ENCODE results near the gene DHPS.
"Not testable (repeated sequence)": the region's sequence is repeated elsewhere in the genome, so short reads cannot be mapped to it uniquely, and the experiment has no call there.

DHPS gene

DNA sequence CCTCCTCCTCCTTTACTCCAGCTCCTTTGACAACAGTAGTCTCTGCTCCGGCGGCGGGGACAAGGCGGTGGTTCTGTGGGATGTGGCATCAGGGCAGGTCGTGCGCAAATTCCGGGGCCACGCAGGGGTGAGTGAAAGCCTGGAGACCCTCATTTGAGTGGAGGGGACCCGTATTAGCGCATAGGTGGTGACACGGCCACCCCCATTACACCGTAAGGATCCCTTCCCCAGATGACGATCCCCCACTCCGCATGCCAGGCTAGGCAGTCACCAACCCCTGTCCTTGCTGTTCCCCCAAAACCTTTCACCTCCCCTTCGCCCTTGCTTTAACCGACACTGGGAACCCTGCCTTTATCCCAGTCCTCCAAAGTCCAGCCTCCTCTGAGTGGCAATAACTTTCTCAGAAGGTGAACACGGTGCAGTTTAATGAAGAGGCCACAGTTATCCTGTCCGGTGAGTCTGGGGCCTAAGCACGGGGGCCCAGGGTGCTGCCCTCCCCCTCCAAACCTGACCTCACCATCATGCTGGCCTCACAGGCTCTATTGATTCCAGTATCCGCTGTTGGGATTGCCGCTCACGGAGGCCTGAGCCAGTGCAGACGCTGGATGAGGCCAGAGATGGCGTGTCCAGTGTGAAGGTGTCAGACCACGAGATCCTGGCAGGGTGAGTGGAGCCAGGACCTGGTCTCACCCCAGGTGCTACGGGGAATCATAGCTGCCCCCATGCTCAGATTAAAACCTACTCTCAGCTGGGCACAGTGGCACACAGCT lies 11.3 kb downstream of the DHPS start:
- DNase-seq, result no peak

DNA sequence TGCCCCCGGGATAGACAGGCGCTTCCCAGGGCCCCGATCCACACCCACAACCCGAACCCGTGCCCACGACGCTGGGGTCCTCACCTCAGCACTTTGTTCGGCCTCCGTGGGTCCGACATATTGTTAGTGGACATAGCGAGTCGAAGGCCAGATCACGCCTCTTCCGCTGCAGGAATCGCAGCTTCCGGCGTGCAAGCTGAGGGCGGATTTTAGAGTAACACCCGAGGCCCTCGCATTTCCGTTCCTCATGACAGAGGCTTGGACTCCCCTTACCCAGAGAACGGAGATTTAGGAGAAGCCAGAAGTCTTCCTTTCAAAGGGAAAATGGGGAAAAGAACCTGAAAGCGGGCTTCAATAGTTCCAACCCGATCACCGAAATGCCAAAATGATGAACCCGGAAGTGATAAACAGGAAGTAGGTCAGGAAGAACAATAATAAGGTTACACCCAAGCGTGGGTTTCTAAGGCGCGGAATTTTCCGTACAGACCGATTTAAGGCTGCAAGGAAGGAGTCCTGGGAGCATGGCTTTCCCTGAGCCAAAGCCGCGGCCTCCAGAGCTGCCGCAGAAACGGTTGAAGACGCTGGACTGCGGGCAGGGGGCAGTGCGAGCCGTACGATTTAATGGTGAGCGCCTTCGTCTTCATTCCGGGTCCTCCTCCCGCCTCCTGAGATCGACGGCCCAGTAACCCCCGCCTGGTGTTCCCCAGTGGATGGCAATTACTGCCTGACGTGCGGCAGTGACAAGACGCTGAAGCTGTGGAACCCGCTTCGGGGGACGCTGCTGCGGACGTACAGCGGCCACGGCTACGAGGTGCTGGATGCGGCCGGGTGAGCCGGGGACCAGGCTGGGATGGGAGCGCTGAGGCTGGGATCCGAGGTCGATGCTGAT lies 12.2 kb downstream of the DHPS start:
- peak; percentile 54 for DNase-seq

DNA sequence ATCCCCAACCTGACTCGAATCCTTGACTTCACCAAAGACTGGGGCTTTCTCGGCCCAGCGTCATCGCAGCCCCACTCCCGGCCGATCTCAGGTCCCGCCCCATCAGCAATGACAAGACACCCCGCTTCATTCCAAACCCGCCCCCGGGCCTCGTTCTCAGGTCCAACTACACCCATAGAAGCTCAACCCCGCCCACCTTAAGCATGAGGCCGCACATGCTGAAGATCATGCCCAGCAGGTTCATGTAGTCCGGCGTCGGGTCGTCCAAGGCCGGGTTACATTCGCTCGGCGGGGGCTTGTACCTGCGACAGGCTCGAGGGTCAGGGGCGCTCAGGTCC lies 12.8 kb downstream of the DHPS start:
- DNase-seq, result no peak

DNA sequence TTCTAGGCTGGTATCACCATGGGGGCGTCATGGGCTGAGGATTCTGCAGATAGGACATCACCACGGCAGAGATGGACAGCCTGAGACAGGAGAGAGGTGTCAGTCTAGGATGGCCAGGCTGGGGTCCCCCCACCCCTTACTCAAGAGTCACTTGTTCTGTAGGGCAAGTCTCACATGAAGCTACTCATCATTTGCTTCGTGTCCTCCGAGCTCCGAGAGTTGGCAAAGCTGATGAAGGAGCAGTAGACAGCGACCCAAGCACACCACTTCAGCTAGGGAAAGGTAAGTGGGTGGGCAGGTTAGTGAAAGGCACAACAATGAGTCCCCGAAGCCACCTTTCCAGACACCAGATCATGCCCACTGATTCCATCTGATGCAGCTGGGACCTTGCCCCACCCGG lies 13.3 kb downstream of the DHPS start:
- DNase-seq, result no peak

DNA sequence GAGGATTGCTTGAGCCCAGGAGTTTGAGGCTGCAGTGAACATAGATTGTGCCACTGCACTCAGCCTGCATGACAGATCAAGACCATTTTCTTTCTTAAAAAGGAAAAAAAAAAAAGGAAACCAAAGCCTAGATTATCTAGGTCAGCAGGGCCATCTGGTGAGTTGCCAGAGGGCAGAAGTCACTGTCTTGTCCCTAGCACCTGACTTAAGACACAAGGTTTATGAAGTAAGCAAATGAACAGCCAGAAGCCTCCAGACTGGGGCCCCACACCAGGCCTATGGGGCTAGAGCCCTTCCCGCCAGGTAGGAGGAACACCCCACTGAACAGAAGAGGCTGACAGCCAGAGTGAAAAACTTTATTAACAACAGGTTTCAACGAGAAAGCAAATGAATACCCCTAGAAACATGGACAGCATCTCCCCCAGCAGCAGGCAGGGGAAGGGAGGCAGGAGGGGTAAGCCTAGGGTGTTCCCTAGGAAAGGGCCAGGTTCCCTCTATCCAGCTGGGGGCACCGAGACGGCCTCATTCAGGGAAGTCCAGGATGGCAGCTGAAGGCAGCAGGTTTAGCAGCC lies 13.9 kb downstream of the DHPS start:
- DNase-seq, result no peak

DNA sequence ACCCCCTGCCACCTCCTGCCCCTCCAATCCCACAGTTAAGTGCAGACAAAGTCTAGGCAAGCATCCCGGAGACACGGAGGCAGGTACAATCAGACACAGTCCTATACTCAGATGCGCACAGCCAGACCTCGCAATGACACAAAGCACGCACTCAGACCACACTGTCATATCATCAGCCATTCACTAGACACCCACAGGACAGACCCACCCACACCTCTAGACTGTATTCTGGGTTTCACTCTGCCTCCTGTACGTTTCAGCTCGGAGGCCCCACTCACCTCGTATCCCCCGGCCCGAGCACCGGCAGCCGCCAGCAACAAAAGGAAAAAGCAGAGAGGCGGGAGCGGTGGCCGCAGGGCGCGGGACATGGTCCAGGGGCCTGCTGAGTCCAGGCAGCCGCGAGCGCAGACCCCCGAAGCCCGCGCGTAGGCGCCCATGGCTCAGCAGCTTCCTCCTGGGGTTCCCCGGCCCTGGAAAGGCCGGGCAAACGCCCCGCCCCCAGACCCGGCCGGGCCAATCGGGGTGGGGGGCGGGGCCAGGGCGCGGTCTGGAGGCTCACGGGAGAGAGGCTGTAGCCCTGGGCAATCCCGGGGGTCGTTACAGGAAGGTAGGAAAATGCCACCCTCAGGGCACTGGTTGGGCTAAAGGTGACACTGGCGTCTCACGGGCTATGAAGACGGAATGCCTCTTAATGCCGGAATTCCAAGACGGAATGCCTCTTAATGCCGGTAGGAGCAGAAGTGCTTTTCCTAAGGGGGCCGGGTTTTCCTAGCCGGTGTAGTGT lies 15.2 kb downstream of the DHPS start, which contains the start of the genes MAN2B1 and WDR83:
Gene MAN2B1 (minus strand): TSS at position 478 of the 784 bp plus-strand sequence. CDS start 41 bp downstream, at position 437.
Gene WDR83 (plus strand): TSS at position 543 of the 784 bp plus-strand sequence. CDS start 2,984 bp downstream, outside the sequence.
- DNase-seq, result peak; percentile 75

DNA sequence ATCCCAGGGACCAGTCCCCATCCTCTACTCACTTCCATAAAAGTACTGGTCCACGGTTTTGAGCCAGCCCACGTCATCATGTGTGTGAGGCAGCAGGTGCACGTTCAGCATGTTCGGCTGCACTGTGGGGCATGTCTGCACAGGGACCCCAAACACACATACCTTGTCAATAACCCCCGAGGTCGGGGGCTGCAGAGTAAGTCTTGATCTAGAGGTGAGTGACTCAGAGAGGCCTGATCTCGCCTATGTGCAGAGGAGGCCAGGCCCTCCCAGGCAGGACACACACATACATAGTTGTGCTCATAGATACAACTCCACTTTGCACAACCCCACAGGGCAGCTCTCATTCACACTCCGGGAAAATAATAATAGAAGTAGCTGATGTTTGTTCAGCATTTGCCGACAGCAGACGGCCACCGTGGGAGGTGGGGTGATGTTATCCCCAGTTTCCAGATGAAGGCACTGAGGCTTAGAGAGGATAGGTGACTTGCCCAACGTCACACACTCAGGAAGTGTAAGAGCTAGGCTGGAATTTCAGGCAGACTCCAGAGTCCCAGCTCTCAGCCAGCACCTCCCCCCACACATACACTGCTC lies 15.9 kb downstream of the DHPS start:
- no peak for DNase-seq

DNA sequence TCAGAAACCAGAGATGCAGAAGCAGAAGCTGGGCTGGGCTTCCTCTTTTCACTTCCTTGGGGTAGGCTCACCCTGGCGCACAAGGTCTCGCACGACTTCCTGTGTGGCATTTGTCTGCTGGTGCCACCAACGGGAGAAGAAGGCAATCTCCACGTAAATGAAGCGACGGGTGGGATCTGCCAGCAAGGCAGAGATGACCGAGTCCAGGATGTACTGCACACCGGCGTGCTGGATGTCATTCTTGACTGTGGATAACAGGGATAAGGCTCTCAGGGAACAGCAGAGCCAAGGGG lies 16.5 kb downstream of the DHPS start:
- no peak for DNase-seq

DNA sequence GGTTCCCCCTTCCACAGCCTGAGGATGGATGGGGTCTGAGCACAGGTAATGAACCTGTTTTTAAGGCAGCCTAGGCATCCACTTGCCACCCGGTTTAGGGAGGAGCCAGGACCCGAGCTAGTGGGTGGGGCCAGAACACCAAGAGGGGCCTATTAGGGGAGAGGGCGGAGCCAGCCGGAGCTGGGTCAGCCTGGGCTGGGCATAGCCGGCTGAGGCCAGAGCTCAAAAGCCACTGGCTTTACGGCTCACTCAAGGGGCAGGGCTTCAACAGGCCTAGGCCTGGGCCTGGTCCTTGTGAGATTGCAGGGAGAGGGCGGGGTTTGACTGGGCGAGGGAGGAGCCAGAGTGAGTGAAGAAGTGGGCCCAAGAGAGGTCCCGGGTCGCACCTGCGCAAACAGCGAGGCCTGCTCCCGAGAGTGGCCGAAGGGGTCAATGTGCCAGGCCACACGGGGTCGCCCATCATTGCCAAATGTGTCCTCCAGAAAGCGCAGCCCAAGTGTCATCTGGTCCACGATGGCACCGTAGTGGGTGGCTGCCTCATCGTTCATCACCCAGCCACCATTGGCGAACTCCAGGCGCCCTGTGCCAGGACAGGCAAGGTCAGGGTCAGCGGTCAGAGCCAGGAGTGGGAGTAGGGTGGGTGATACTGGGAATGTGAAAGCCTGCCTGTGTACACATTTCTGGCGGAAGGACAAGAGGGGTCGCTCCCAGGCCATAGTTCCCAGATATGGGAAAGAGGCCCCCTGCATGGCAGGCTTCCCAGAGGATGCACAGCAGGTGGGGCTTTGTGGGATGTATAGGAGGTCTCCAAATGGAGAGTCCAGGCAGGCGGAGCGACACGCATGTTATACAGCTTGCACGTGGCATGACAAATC lies 17.0 kb downstream of the DHPS start:
- DNase-seq, result no peak

DNA sequence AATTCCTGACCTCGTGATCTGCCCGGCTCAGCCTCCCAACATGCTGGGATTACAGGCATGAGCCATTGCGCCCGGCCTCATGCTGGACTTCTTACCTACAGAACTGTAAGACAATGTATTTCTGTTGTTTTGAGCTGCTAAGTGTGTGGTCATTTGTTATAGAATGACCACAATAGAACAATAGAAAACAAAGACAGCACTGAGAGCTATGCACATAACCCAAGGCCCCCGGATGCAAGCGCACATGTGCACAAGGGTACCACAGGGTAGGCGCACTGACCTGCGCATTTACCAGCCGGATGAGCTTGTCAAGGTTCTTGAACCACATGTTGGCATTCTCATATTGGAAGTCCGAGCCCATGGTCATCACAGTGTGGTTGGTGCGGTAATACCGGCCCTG lies 20.7 kb downstream of the DHPS start:
- DNase-seq, result no peak

DNA sequence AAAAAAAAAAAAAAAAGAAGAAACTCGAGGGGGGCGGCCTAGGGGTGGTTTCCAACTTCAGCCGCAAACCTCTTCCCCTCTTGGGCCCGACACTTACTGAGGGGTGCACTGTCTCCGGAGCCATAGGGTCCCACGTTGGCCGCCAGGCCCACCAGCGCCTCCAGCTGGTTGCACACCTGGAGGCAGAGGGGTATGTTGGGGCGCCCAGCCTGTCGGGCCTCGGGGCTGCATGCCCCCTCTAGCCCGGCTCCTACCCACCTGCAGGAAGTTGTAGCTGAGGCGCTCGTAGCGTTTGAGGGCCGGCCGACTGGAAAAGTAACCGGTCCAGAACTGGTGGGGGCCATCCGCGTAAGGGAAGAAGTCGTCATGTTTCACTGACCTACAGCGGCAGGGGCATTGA lies 23.7 kb downstream of the DHPS start:
- DNase-seq, result no peak

DNA sequence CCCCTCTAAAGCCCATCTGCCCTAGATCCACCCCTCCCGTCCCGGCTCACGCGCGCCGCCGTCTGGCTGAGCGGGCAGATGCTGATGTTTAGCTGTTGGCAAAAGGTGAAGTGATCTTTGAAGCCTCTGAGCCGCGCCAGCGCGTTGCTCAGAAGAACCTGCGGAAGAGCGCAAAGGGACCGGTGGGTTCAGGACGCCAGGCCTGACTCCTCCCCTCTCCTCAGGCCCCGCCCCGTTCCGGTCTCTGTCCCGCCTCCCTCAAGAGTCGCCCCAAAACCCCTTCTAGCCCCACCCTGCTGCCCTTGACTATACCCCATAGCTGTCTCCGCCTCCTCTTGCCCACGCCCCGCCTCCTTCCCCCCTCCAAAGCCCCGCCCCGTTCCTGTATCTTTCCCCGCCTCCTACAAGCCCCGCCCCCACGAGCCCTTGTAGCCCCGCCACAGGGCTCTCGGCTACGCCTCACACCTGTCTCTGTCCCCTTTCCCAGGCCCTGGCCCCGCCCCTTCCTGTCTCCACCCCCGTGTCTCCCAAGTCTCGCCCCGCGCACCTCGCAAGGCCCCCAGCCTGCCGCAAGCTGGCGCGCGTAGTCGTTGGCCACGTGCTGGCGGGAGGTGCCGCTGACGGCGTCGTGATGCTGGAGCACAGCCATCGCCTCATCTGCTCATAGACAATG lies 24.6 kb downstream of the DHPS start:
- no peak for DNase-seq

DNA sequence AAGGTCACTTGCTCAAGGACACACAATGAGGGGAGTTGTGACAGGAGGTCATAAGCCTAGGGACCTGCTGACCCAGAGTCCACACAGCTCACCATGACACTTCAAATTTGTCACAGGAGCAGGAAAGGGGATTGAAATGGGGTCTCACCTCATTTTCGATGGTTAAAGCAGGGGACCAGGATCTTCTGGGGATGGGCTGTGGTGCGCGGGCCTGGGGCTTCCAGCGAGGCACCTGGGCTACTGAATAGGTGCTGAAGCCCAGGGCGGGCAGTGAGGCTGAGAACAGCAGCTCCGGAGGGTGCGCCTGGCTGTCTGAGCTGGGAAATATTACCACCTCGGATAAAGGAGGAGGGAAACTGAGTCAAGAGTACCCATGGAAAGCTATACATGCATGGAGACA lies 26.1 kb downstream of the DHPS start:
- DNase-seq, result no peak

DNA sequence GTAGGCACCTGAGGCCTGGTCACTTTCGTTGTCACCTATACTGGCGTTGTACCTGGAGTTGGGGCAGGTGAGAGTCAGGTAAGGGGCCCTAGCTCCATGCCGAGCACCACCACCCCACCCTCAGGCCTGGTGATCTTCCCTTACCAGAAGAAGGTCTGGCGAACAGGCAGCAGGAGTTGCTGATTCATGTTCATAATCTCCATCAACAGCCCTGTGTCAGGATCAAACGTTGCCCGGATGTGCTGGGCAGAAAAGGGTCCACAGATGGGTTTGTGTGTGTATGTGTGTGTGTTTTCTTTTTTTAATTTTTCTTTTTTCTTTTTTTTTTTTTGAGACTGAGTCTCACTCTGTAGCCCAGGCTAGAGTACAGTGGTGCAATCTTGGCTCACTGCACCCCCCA lies 29.5 kb downstream of the DHPS start:
- DNase-seq, result no peak

DNA sequence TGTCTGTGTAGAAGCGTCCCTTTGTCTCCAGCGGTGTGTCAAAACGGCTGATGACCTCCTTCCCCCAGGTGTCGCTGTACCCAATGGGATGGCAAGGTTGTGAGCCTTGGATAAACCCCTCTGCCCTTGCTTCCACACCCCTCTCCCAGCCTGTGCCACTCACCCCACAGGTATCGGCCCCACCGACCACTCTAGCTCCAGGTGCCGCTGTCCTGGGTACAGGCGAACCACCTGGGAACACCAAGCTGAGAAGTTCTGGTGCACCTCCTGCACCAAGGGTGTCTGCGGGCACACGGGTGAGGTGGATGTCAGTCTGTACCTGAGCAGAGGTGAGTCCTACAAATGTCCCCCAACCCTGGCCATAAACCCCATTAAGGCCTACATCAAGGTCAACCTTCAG lies 31.7 kb downstream of the DHPS start:
- DNase-seq, result no peak

DNA sequence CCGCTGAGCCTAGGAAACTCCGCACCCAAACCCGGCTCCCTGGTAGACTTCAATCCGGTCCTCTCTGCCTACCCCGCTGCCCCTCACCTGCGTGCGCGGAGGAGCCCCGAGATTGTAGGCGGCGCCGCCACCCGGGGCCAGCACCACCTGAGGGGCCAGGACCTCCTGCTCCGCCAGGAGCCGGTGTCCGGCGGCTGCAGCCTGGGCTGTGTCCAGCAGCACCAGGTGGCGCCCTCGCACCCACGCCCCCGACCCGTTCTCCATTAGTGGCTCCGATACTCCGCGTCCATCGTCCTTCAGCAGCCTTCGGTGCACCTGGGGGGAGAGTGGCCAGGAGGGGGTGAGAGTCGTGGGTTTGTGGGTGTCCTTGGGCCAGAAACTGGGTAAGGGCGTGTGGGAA lies 33.6 kb downstream of the DHPS start:
- DNase-seq, result no peak

DNA sequence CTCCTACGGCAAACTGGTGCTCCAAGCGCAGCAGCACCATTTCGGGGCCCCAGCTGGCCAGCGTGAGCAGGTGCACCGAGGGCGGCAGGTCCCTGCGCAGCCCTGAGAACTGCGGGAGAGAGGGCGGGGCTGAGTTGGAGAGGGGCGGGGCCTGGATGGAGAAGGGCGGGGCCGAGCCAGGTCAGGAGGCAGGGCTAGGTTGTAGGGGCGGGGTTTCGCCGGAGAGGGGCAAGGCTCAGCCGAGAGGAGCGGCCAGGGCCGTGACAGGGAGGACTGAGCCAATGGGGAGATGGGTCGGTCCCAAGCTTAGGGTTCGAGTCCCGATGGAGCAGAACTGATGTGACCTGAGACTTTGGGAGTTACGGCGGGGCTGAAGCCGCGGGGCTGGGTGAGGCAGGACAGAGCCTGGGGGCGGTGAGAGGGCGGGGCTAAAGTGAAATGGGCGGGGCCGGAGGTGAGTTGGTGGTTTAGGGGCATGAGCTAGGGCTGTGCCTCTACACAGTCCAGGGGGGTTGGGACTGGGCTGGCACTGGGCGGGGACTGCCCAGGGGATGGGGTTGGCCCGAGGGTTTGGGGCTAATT lies 34.1 kb downstream of the DHPS start:
- no peak for DNase-seq

DNA sequence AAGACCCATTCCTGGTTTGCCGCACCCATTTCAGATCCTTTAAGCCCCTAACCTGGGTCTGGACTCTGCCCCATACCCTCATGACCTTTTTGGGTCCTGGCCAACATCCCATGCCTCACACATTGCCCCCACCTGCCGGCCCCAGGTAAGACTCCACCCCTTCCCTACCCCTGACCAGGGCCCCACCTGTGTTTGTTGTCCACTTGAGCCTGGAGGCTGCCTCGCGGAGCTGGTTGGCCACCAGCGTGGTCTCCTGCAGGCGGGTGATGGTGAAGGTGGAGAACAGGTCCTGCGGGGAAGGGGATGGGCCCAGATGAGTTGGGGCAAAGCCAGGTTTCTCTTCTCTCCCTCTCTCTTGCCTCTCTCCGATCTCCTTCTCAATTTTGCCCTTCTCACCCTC lies 34.6 kb downstream of the DHPS start:
- DNase-seq, result no peak

DNA sequence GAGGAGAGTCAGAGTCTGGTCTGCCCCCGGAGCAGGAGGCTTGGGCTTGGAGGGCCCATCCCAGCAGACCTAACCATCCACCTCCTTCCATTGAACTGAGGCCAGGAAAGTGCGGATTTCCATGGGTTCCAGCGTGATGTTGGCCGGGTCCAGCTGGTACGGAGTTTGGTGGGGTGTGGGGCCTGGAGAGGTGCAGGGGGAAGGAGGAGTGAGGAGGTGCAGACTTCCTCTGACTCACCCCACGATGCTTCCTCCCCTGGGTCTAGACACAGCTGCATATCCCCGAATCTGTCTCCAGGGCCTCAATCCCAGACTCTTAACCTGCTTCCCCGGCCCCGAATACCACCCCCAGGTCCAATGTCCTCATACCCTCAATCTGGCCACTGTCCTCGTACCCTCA lies 35.1 kb downstream of the DHPS start:
- no peak for DNase-seq

DNA sequence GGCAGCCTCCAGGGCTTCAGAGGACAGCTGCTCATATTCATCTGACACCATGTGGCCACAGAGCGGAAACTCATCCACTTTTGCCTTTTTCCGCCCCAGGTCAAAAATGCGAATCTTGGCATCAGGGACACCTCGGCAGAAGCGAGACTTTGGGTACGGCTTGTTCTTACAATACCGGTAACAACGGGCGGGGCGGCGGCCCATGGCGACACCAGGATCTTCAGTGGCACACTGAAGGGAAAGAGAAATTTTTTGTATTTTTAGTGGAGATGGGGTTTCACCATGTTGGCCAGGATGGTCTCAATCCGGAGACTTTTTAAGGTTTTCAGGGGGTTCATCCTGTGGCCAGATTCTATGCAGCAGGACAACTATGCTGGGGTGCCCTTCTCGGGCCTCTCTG lies 38.0 kb downstream of the DHPS start:
- DNase-seq, result not testable (repeated sequence)

DNA sequence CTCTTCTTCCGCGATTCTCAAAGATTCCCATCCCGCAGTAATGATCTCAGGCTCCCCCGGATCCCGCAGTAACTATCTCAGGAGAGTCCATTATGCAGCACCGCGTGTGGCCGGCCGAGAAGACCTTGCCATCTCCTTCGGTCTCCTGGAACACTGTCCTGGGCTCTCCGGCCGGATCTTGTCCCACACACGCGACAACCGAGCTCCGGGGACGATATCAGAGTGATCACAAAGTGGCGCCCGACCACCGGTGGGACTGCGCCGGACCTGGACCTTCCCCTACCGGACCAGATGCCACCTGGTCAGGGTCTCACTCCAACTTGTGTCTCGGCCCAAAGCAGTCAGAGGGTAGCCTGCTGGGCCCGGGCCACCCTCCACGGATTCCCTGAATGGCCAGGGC lies 39.2 kb downstream of the DHPS start:
- DNase-seq, result no peak
